GM21737 (cell line): ENCODE measurements around the gene TMEM14C.
"Not testable (repeated sequence)": the region's sequence is repeated elsewhere in the genome, so short reads cannot be mapped to it uniquely, and the experiment has no call there.

Experiments
- ATAC-seq: cut with Tn5 transposase; IDR thresholded peaks from one replicate; pipeline ENCODE4 v1.9.1; 2021; ENCODE audit warnings: mild to moderate bottlenecking, moderate library complexity; ENCODE audit not compliant: unreplicated experiment

TMEM14C gene

DNA sequence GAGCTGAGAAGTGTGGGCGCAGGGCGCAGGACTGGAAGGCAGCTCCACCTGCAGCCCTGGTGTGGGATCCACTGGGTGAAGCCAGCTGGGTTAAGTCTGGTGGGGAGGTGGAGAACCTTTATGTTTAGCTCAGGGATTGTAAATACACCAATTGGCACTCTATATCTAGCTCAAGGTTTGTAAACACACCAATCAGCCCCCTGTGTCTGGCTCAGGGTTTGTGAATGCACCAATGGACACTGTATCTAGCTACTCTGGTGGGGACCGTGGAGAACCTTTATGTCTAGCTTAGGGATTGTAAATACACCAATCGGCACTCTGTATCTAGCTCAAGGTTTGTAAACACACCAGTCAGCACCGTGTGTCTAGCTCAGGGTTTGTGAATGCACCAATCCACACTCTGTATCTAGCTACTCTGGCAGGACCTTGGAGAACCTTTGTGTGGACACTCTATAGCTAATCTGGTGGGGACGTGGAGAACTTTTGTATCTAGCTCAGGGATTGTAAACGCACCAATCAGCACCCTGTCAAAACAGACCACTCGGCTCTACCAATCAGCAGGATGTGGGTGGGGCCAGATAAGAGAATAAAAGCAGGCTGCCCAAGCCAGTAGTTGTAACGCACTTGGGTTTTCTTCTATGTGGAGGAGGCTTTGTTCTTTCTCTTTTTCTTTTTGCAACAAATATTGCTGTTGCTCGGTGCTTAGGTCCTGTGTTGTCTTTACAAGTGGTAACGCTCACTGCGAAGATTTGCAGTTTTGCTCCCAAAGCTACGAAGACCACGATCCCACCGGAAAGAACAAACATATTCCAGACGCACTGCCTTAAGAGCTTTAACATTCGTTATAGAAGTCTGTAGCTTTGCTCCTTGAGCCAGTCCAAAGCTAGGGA, 1.7 kb upstream of the TMEM14C start:
- ATAC-seq = not testable (repeated sequence)

DNA sequence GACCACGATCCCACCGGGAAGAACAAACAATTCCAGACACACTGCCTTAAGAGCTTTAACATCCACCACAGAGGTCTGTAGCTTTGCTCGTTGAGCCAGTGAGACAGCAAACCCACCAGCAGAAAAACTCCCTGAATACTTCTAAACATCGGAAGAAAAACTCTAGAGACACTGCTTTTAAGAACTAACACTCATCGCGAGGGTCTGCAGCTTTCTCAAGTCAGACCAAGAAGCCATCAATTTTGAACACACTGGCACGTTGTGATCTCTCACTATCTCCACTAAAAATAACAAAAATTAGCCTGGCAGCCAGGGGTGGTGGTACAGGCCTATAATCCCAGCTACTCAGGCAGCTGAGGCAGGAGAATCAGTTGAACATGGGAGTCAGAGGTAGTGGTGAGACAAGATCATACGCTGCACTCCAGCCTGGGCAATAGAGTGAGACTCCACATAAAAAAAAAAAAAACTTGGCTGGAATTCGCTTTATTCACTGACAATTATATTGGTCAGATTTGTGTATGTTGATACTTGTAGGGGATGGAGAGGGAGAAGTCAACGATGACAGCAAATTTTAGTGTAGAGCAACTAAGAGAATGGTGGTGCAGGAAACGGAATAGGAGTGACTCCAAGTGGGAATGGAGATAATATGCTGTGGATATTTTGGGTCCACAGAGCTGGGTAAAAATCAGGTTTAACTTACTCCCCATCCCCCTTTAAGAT, 860 bp upstream of the TMEM14C start:
- ATAC-seq = no peak

DNA sequence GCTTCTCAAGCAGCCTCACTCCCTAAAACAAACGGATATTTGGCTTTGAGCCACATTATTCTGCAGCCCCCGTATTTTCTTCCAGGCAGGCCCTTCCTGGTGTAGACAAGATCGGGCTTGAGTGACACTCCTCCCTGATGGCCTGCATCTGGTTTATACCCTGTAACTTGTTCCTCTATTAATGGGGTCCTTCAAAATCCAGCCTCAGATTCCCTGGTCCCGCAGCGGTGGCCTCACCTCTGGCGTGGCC, 375 bp upstream of the TMEM14C start:
- ATAC-seq = no peak

DNA sequence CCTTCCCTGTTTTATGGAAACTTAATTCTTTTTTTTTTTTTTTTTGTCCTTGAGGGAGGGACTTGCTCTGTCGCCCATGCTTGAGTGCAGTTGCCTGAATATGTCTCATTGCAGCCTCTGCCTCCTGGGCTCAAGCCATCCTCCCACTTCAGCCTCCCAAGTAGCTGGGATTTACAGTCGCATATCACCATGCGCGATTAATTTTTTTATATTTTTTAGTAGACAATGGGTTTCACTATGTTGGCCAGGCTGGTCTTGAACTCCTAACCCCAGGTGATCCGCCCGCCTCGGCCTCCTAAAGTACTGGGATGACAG, 654 bp downstream of the TMEM14C start:
- no peak for ATAC-seq

DNA sequence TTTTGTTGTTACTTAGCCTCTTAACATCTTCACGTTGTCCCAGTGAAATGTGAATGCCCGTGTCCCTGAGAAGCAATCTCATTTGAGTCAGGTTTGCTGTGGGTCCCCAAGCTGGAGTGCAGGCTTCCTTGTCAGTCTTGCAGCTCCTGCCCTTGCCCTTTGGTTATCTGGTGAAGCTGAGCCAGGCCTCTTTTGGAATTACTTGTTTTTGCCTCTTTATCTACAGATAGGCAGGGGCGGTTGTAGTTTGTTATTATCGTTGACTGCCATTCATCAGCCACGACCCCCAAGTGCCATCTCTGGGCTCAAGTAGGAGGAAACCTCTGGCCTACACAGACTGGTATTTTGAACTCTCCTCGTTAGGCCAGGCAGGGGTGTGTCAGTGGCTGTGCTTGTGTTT, 2.2 kb downstream of the TMEM14C start:
- no peak for ATAC-seq

DNA sequence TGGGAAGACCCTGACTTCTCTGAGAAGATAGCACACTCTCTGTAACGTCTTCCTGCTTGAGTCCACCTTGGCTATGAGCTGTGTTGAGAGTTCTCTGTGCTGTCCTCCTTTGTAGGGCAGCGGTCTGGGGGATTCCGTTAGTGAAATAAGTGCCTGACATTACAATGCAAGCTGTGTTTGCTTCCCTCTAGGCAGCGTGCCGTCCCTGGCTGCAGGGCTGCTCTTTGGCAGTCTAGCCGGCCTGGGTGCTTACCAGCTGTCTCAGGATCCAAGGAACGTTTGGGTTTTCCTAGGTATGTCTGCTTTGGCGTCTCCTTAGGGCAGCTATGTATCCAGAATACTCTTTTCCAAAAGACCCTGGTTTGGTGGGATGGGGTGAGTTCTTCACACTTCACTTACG, 2.8 kb downstream of the TMEM14C start:
- ATAC-seq = no peak

DNA sequence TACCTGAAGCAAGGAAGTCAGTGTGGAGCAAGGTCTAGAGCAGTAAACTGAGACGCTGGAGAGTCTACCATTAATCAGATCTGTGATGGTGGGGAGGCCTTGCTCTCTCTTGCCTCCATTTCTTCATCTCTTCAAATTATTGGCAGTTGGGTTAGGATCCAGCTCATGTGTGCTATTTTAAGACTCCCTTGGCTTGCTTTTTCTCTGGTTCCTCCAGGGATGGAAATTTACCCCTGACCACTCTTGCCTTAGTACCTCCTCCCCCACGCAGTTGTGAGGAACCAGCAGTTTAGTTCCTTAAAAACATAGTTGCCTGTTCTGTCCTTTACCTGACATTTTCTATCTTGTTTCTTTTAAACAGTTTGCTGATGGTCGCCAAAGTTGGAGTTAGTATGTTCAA, 7.4 kb downstream of the TMEM14C start:
- no peak for ATAC-seq

DNA sequence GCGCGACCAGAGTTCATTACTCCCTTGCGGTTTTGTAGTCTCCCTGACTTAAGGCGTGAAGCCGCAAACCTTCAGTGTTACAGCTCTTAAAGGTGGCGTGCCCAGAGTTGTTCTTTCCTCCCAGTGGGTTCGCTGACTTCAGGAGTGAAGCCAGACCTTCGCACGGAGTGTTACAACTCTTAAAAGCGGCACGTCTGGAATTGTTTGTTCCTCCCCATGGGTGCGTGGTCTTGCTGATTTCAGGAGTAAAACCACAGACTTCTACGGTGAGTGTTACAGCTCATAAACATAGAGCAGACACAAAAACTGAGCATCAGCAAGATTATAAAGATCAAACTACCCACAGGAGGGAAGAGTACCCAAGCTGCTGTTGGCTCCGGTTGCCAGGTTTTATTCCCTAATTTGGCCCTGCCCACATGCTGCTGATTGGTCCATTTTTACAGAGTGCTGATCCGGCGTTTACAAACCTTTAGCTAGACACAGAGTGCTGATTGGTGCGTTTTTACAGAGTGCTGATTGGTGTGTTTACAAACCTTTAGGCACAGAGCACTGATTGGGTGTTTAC, 10.4 kb downstream of the TMEM14C start:
- ATAC-seq = no peak

DNA sequence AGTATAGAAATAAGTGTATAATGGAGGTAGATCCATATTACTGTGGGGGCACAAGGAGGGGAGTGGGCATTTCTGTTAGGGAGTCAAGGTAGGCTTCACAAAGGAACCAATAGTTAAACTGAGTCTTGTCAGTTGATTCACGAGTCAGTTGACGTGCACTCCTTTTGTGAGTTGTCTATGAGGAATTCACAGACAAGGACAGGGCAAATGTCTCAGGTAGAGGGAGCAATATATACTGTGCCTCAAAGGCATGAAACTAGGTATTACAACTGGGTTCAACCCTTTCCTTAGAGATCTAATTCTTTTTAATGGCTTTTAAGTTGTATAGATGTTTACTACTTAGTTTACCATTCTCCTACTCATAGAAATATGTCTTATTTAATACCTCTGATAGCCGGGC, 11.0 kb downstream of the TMEM14C start:
- no peak for ATAC-seq

DNA sequence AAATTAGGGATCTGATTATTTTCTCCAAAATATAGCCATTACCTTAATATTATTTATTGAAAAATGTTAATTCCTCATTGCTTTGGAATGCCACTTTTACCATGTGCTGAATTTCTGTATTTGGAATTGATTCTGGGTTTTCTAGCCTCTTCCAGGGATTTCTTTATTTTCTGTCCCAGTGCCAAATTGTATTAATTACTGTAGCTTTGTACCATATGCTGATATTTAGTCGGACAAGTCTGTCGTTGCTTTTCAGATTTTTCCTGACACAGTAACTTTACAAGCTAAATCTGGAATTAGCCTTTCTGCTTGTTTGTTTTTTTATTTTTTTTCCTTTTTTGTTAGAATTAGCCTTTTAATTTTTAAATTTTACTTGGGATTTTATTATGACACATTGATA, 13.9 kb downstream of the TMEM14C start:
- ATAC-seq = no peak

DNA sequence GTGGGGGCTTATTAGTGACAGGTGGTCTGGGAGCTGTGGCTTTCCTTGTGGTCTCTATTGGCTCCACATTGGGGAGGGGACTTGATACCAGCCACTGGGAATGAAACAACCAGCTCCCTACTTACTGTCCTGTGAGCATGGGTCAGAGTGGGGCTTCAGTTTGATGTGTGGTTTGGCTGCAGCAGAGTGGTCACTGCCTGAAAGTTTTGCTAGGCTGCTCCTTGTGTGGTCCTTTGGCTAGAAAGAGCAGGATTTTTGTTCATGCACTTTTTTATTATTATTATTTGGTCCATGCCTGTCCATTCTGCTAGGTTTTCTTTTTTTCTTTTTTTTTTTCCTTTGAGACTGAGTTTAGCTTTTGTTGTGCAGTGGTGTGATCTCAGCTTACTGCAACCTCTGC, 17.2 kb downstream of the TMEM14C start:
- ATAC-seq = no peak

DNA sequence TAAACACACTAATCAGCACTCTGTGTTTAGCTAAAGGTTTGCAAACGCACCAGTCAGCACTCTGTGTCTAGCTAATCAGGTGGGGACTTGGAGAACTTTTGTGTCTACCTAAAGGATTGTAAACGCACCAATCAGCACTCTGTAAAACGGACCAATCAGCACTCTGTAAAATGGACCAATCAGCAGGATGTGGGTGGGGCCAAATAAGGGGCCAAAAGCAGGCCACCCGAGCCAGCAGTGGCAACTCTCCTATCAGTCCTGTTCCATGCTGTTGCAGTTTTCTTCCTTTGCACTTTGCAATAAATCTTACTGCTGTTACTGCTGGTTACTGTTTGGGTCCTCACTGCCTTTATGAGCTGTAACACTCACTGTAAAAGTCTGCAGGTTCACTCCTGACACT, 18.8 kb downstream of the TMEM14C start:
- ATAC-seq = not testable (repeated sequence)

DNA sequence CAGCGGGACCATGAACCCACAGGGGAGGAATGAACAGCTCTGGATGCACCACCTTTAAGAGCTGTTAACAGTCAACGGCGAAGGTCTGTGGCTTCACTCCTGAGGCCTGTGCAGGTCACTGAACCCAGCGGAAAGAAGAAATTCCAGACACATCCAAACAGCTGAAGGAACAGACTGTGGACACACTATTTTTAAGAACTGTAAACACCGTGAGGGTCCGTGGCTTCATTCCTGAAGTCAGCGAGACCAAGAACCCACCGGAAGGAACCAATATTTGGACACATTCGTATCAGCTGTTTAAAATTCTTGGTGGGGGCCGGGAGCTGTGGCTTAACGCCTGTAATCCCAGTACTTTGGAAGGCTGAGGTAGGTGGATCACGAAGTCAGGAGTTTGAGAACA, 19.4 kb downstream of the TMEM14C start:
- ATAC-seq = no peak

DNA sequence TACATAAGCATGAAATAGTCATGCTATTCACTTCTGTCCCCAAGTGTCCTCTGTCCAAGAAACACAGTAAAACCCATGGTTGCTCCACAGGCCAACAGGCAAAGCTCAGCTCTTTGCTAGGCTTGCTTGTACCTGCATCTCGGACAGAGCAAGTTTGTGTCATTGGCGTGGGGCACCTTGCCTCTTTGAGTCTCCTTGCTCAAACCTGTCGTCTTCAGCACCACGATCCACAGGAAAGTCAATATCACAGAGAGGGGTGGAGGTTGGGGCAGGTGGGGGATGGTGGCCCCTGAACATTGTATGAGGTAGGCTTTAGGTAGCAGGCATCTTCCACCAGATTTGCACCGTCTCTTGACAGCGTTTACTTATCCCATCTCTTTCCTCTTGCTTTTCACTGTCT, 20.6 kb downstream of the TMEM14C start:
- no peak for ATAC-seq

DNA sequence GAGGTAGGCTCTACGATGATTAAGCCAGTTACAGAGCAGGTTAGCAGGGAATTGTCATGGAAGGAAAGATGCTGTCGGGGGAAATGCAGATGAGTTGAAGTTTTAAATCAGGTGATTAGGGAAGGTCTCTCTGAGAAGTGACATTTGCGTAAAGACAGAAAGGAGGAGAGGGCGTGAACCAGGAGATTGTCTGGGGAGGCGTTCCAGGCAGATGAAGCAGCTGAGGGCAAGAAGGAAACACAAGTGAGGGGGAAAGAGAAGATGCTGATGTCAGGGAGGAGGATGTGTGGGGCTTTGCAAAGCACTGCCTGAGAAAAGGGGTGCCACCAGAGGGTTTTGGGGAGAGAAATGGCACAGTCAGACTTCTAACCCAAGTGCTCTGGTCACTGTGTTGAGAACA, 22.2 kb downstream of the TMEM14C start:
- no peak for ATAC-seq

DNA sequence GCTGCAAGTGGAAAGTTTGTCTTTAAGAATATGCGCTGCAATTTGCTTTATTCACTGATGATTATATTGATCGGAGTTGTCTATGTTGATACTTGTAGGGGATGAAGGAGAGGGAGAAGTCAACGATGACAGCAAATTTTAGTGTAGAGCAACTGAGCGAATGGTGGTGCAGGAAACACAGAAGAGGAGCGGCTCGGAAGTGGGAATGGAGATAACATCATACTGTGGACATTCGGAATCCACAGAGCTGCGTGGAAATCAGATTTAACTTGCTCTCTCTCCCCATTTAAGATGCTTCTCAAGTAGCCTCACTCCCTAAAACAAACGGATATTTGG, 24.0 kb downstream of the TMEM14C start:
- no peak for ATAC-seq

DNA sequence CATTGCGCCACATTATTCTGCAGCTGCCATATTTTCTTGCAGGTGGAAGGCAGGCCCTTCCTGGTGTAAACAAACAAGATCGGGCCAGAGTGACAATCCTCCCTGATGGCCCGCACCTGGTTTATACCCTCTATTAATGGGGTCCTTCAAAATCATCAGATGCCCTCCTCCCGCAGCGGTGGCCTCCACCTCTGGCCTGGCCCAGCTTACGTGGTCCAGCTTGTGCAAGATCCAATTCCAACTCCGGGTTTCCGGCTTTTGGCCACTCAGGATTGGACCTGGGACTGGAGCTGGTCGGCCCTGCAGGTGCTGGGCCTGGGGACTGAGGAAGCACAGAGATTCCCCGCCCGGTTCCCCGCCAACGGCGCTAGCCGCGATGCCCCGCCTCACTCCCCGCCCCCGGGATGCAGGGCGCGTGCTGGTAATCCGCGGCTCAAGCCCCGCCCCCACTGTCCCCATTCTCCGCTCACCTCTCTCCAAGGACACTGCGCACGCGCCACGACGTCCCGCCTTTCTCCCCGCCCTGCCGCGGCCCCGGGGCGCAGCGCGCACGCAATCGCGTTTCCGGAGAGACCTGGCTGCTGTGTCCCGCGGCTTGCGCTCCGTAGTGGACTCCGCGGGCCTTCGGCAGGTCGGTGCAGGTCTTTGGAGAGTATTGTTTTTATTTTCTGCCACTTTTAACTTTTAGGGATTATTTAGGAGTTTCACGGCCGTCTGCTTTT, 24.5 kb downstream of the TMEM14C start, which contains the start of gene TMEM14B:
TSS of gene TMEM14B (plus strand) at position 555 of the 722 bp plus-strand sequence. CDS start 1,441 bp downstream, outside the sequence.
- ATAC-seq = peak; percentile 96

DNA sequence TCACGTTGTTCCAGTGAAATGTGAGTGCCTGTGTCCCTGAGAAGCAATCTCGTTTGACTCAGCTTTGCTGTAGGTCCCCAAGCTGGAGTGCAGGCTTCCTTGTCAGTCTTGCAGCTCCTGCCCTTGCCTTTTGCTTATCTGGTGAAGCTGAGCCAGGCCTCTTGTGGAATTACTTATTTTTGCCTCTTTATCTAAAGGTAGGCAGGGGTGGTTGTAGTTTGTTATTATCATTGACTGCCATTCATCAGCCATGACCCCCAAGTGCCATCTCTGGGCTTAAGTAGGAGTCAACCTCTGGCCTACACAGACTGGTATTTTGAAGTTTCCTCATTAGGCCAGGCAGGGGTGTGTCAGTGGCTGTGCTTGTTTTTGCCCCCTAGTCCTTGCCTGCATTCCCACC, 26.9 kb downstream of the TMEM14C start:
- ATAC-seq = no peak

DNA sequence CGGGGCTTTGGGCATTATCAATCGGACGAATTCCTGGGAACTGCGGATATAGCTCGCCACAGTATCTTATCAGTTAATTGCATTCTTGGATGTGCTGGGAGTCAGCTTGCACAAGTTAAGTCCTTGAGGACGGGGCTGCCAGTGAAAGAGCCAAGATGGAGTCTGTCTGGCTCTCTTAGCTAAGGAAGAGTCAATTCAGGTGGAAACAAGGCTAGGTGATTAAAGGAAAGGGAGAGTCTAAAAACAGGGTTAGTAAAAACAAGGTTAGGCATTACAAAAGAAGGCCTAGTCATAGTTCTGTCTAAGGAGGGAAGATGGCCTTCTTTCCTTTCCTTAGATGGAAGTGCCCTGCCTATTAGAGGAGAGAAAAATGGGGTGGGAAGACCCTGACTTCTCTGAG, 27.7 kb downstream of the TMEM14C start:
- not testable (repeated sequence) for ATAC-seq

DNA sequence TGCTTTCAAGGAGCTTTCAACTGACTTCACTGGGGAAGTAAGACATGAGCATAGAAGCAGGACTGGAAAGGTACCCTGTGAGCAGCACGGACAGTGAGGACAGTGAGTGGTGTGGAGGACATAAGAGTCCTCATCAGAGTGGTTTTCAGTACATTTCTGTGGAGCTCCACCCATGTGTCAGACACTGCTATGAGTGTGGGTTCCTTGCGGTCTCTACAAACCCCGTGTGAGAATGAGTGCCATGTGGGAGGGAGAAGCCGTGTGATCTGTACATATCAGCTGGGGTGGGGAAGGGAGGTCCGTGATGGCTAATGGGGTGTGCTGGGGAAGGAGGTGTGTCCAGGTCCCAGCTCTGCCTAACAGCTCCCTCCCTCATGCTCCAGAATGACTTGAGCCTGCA, 28.9 kb downstream of the TMEM14C start:
- not testable (repeated sequence) for ATAC-seq

DNA sequence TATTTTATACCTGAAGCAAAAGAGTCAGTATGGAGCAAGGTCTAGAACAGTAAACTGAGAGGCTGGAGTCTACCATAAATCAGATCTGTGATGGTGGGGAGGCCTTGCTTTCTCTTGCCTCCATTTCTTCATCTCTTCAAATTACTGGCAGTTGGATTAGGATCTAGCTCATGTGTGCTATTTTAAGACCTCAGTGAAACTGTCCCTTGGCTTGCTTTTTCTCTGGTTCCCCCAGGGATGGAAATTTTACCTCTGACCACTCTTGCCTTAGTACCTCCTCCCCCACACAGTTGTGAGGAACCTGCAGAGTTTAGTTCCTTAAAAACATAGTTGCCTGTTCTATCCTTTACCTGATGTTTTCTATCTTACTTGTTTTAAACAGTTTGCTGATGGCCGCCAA, 33.2 kb downstream of the TMEM14C start:
- no peak for ATAC-seq

DNA sequence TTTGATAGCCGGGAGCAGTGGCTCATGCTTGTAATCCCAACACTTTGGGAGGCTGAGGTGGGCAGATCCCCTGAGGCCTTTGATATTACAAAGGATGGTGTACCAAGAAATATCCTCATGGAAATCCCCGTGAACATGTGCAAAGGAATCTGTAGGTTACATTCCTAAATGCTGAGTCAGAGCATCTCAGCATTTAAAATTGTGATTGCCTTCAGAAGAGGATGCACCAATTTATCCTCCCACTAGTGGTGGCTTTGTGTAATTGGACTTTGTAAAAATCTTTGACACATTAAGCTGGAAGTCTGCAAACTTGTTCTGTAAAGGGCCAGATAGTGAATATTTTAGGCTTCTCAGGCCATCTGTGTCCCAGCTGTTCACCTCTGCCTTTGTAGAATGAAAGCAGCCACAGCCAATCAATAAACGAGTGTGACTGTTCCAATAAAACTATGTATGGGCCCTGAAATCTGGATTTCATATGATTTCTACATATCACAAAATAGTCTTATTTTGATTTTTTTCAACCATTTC, 36.5 kb downstream of the TMEM14C start:
- no peak for ATAC-seq
